Tibial nerve (tissue), 4 donors: ENCODE results near the gene SCYL3. TPM values are rescaled to one million over a fixed set of nuclear protein-coding genes. Genes with fewer than 3 reads are reported as not detected.

Source experiments
- DNase-seq, 2 donors: peaks; one replicate each; pipeline ENCODE4 v3.0.0-alpha.2; 2019; ENCODE audit warnings: low spot score in 2 of 2
- H3K27ac ChIP-seq, 4 donors: fragments of 200-600 bp; sonication (generic) in 3 of 4; one replicate each; pipeline ENCODE4 v1.5.1; 2017 to 2019; ENCODE audit warnings: mild to moderate bottlenecking in 1 of 4
- H3K27me3 ChIP-seq, 2 donors: fragments of 200-600 bp; sonication (generic) in 1 of 2; one replicate each; pipeline versions ENCODE4 v1.5.1 to v1.6.0; 2017 to 2019
- H3K36me3 ChIP-seq, 3 donors: fragments of 200-600 bp; sonication (generic); one replicate each; pipeline ENCODE4 v1.5.1; 2018 to 2019
- H3K4me1 ChIP-seq, 4 donors: fragments of 200-600 bp; sonication (generic) in 3 of 4; one replicate each; pipeline ENCODE4 v1.5.1; 2017 to 2019
- H3K4me3 ChIP-seq, 4 donors: fragments of 200-600 bp; sonication (generic) in 3 of 4; one replicate each; pipeline ENCODE4 v1.5.1; 2017 to 2019; ENCODE audit warnings: mild to moderate bottlenecking in 1 of 4, moderate library complexity in 1 of 4
- H3K9me3 ChIP-seq, 4 donors: fragments of 200-600 bp; sonication (generic) in 3 of 4; one replicate each; pipeline ENCODE4 v1.5.1; 2017 to 2019
- EP300 ChIP-seq, 2 donors: sonication (generic); formaldehyde crosslinking; IDR thresholded peaks; one replicate each; pipeline ENCODE4 v1.6.1; 2017; ENCODE audit warnings: antibody characterized with exemption in 2 of 2, mild to moderate bottlenecking in 1 of 2
- POLR2A ChIP-seq, 2 donors: fragments of 450-650 bp; IDR thresholded peaks; one replicate each; pipeline ENCODE4 v1.6.1; 2017; ENCODE audit warnings: antibody characterized with exemption in 2 of 2, mild to moderate bottlenecking in 2 of 2, moderate library complexity in 2 of 2
- WGBS, 2 donors: methylation state at CpG; one replicate each; pipeline ENCODE4 v1.1.5; 2018; 5-methylcytosine and 5-hydroxymethylcytosine counted together
- total RNA-seq, 4 donors: library from RNA; depleted of rRNA; stranded (reverse); fragments of >200 nt; gene quantifications; one replicate each; pipeline ENCODE4 v1.1.0, GENCODE V29; 2016
- TF ChIP-seq, protein P1 (sequence below), 5 experiments: fragments of 200-600 bp in 3 of 5; fragments of 450-650 bp in 2 of 5; sonication (generic) in 3 of 5; IDR thresholded peaks; one replicate each; pipeline ENCODE4 v1.5.1; 2016 to 2019; ENCODE audit warnings: antibody characterized with exemption in 5 of 5, mild to moderate bottlenecking in 3 of 5, moderate library complexity in 2 of 5

Gene SCYL3
- total RNA-seq, 4 donors from 2014 or later, result 9.8 to 15.6 (median 12.6) TPM

- Histone ChIP-seq H3K27ac (no peak overlapping the region), H3K27me3 (no peaks in the 10 kb centered on the region), H3K4me1 (peaks cover 0 to 3% (median 0%) of the 10 kb centered on the region in 4 donors), H3K9me3 (no peaks in the 10 kb centered on the region), H3K4me3 (no peak overlapping the region), H3K36me3 (peaks cover 0 to 79% (median 0%) of the 10 kb centered on the region in 3 donors)
- 85% methylated on average over 5 of the region's 5 CpGs for WGBS, 2 donors
- TF ChIP-seq POLR2A (IDR thresholded peaks at IDR 0.05) (no peak), EP300 (IDR thresholded peaks at IDR 0.05) (no peak)
- TF ChIP-seq, protein P1, sequence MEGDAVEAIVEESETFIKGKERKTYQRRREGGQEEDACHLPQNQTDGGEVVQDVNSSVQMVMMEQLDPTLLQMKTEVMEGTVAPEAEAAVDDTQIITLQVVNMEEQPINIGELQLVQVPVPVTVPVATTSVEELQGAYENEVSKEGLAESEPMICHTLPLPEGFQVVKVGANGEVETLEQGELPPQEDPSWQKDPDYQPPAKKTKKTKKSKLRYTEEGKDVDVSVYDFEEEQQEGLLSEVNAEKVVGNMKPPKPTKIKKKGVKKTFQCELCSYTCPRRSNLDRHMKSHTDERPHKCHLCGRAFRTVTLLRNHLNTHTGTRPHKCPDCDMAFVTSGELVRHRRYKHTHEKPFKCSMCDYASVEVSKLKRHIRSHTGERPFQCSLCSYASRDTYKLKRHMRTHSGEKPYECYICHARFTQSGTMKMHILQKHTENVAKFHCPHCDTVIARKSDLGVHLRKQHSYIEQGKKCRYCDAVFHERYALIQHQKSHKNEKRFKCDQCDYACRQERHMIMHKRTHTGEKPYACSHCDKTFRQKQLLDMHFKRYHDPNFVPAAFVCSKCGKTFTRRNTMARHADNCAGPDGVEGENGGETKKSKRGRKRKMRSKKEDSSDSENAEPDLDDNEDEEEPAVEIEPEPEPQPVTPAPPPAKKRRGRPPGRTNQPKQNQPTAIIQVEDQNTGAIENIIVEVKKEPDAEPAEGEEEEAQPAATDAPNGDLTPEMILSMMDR (IDR thresholded peaks at IDR 0.05), result no peak
- DNase-seq, result no peak
Observed at GRCh38 chr1:169849346-169850022, 44.2 kb downstream of the SCYL3 start.

DNA sequence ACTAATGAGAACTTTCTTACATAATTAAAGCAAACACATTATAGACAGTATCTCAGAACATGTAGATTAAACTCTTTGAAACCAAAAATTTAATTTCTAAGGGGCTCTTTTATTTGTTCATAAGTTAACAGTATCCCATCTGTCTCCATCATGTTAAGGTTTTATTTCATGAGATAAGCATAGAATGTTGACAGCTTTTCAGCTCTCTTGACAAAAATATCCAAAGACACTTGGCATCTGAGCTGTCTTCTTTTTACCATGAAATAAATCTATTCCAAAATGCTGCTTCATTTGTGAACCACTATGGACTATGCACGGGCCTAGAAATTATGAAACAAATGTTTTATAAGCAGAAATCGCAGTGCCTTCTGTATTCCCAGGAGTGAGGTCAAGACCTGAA lies 45.2 kb downstream of the SCYL3 start:
- no peak overlapping the region for H3K4me3 ChIP-seq
- WGBS, 2 donors, result 21 to 22% methylated on average over 2 of the region's 2 CpGs
- H3K36me3 ChIP-seq, result peaks cover 0 to 69% (median 0%) of the 10 kb centered on the region in 3 donors
- H3K27me3 ChIP-seq, result no peaks in the 10 kb centered on the region
- DNase-seq, result no peak
- TF ChIP-seq, protein P1 (IDR thresholded peaks at IDR 0.05), result no peak
- TF ChIP-seq POLR2A (IDR thresholded peaks at IDR 0.05), result no peak
- TF ChIP-seq EP300 (IDR thresholded peaks at IDR 0.05), result no peak
- H3K9me3 ChIP-seq, result no peaks in the 10 kb centered on the region
- peaks cover 0 to 3% (median 0%) of the 10 kb centered on the region in 4 donors for H3K4me1 ChIP-seq
- H3K27ac ChIP-seq, result no peak overlapping the region

DNA sequence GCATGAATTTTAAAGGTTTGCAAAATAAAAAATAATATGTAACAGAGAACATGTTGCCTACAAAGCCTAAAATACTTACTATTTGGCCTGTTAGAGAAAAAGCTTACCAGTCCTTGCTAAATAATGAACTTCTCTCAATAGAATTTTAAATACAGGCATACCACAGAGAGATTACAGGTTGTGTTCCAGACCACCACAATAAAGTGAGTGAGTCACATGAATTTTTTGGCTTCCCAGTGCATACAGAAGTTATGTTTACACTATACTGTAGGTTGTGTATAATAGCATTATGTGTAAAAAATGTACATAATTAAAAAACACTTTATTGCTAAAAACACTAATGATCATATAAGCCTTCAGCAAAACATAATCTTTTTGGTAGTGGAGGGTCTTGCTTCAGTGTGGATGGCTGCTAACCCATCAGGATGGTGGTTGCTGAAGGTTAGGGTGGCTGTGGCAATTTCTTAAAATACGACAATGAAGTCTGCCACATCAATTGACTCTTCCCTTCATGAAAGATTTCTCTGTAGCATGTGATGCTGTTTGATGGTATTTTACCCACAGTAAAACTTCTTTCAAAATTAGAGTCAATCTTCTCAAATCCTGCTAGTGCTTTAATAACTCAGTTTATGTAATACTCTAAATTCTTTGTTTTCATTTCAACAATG lies 48.6 kb downstream of the SCYL3 start:
- H3K9me3 ChIP-seq, result peaks cover 0 to 6% (median 0%) of the 10 kb centered on the region in 4 donors
- H3K27me3 ChIP-seq, result no peaks in the 10 kb centered on the region
- TF ChIP-seq, protein P1 (IDR thresholded peaks at IDR 0.05), result no peak
- TF ChIP-seq POLR2A (IDR thresholded peaks at IDR 0.05) (no peak), EP300 (IDR thresholded peaks at IDR 0.05) (no peak)
- H3K4me3 ChIP-seq, result no peak overlapping the region
- H3K27ac ChIP-seq, result no peak overlapping the region
- no peak for DNase-seq
- peaks cover 0 to 63% (median 0%) of the 10 kb centered on the region in 3 donors for H3K36me3 ChIP-seq
- 97% methylated on average over 1 of the region's 1 CpG for WGBS, 2 donors
- H3K4me1 ChIP-seq, result peaks cover 0 to 3% (median 0%) of the 10 kb centered on the region in 4 donors

DNA sequence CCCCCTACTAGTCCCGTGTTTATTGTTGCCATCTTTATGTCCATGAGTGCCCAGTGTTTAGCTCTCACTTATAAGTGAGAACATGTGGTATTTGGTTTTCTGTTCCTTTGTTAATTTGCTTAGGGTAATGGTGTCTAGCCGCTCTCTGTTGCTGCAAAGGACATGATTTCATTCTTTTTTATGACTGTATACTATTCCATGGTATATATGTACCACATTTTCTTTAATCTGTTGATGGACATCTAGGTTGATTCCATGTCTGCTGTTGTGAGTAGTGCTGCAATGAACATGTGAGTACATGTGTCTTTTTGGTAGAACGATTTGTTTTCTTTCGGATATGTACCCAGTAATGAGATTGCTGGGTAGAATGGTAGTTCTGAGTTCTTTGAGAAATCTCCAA lies 54.8 kb downstream of the SCYL3 start:
- no peaks in the 10 kb centered on the region for H3K27me3 ChIP-seq
- H3K36me3 ChIP-seq, result peaks cover 0 to 63% (median 0%) of the 10 kb centered on the region in 3 donors
- H3K27ac ChIP-seq, result no peak overlapping the region
- H3K9me3 ChIP-seq, result peaks cover 0 to 19% (median 0%) of the 10 kb centered on the region in 4 donors
- WGBS, 2 donors, result 80 to 81% methylated on average over 4 of the region's 4 CpGs
- DNase-seq, result no peak
- TF ChIP-seq POLR2A (IDR thresholded peaks at IDR 0.05), result no peak
- TF ChIP-seq, protein P1 (IDR thresholded peaks at IDR 0.05), result no peak
- no peak for TF ChIP-seq EP300 (IDR thresholded peaks at IDR 0.05)
- H3K4me3 ChIP-seq, result no peak overlapping the region
- H3K4me1 ChIP-seq, result no peaks in the 10 kb centered on the region

DNA sequence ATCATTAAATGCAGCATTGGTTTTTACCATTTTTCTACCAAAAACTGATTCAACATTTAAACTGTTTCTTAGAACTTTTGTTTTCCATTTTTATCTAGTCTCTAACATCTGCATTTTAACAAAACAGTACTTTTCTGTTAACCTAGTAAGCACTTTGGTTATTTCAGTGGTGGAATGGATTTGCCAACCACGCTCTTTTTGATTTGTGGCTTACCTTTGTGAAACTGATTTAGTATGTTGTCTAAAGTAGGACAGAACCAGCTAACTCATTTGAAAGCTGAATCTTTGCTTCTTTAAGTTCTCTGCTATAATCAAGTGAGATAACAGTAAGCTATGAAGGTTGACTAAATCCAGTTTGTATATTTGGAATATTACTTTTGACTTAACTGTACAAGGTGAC lies 57.5 kb downstream of the SCYL3 start:
- DNase-seq, result no peak
- Histone ChIP-seq H3K36me3 (peaks cover 0 to 71% (median 0%) of the 10 kb centered on the region in 3 donors), H3K27me3 (no peaks in the 10 kb centered on the region), H3K27ac (no peak overlapping the region), H3K4me3 (no peak overlapping the region), H3K9me3 (peaks cover 0 to 19% (median 0%) of the 10 kb centered on the region in 4 donors), H3K4me1 (no peaks in the 10 kb centered on the region)
- WGBS, 2 donors, result 98 to 100% methylated on average over 1 of the region's 1 CpG
- TF ChIP-seq POLR2A (IDR thresholded peaks at IDR 0.05), result no peak
- TF ChIP-seq, protein P1 (IDR thresholded peaks at IDR 0.05), result no peak
- no peak for TF ChIP-seq EP300 (IDR thresholded peaks at IDR 0.05)
